HCT116 (cell line): ENCODE measurements around the gene ATP8B4. TPM values are rescaled to one million over a fixed set of nuclear protein-coding genes. Genes with fewer than 3 reads are reported as not detected.

Source experiments
- ATAC-seq: fragments of 200-7000 bp; cut with Tn5 transposase; 2 replicates; pipeline ENCODE4 v1.9.1; 2020; ENCODE audit warnings: mild to moderate bottlenecking, moderate library complexity
- BruUV-seq: library from RNA; stranded (reverse); fragments of 400-500 nt; replicated peaks from 2 replicates; lab custom pipeline; 2021; lab: Mats Ljungman, UMichigan
- CTCF ChIA-PET: fragments of 300-600 bp; sonication (Branson Sonifier 250); formaldehyde crosslinking; loops from one replicate; lab custom pipeline; 2021; ENCODE audit warnings: antibody characterized with exemption; lab: Charles Lee
- POLR2A ChIA-PET: fragments of 300-600, 350-600 bp; sonication (Branson Sonifier 250); formaldehyde crosslinking; loops from one replicate; lab custom pipeline; 2021; ENCODE audit warnings: antibody characterized with exemption; lab: Charles Lee
- RAD21 ChIA-PET, 2 experiments: fragments of 300-600 bp; sonication (Branson Sonifier 250); formaldehyde crosslinking; loops; one replicate each; lab custom pipeline; 2023; ENCODE audit warnings: low total read pairs in 2 of 2; ENCODE audit not compliant: uncharacterized antibody in 2 of 2, unreplicated experiment in 2 of 2, low non-redundant PET in 1 of 2; lab: Charles Lee
- DNase-seq: peaks from one replicate; pipeline ENCODE4 v3.0.0-alpha.2; 2010; ENCODE audit warnings: low read depth, low spot score
- H2AFZ ChIP-seq: fragments of 200-600 bp; shearing (Covaris generic), sonication (generic); 2 replicates; pipeline ENCODE4 v1.6.1; 2017; ENCODE audit warnings: low read depth, mixed run types, mixed read lengths, antibody characterized with exemption, low read length; ENCODE audit not compliant: poor library complexity, severe bottlenecking
- H3K27ac ChIP-seq: 2 replicates; pipeline ENCODE4 v1.5.1; 2012; ENCODE audit warnings: low read depth, low read length
- H3K27me3 ChIP-seq: fragments of 200-600 bp; sonication (generic); 2 replicates; pipeline ENCODE4 v1.6.1; 2016; ENCODE audit warnings: mixed run types, low read length, mixed read lengths; ENCODE audit not compliant: insufficient read depth
- H3K36me3 ChIP-seq, 2 experiments: fragments of 200-500 bp in 1 of 2; fragments of 200-600 bp in 1 of 2; sonication (Bioruptor generic) in 1 of 2; sonication (generic) in 1 of 2; 2 replicates each; pipeline versions ENCODE4 v1.5.1 to v1.6.1; 2014 to 2016; ENCODE audit warnings: low read length in 2 of 2, inconsistent platforms in 1 of 2, mixed read lengths in 1 of 2, mixed run types in 1 of 2; ENCODE audit not compliant: insufficient read depth in 2 of 2, control insufficient read depth in 1 of 2
- H3K4me1 ChIP-seq, 2 experiments: fragments of 200-600 bp in 1 of 2; sonication (generic) in 1 of 2; 2 replicates each; pipeline versions ENCODE4 v1.5.1 to v1.6.1; 2012 to 2017; ENCODE audit warnings: low read length in 2 of 2, inconsistent platforms in 1 of 2, mild to moderate bottlenecking in 1 of 2, mixed read lengths in 1 of 2, mixed run types in 1 of 2, moderate library complexity in 1 of 2; ENCODE audit not compliant: insufficient read depth in 2 of 2, control insufficient read depth in 1 of 2
- H3K4me2 ChIP-seq: fragments of 200-600 bp; sonication (generic); 2 replicates; pipeline ENCODE4 v1.6.1; 2017; ENCODE audit warnings: mixed run types, low read length, mixed read lengths
- H3K4me3 ChIP-seq, 2 experiments: fragments of 200-600 bp in 1 of 2; sonication (generic) in 1 of 2; replicated peaks in 1 of 2; 2 replicates each; pipeline ENCODE4 v1.5.1; 2011 to 2016; ENCODE audit warnings: low read length in 2 of 2, control low read depth in 1 of 2, low read depth in 1 of 2, mild to moderate bottlenecking in 1 of 2, mixed read lengths in 1 of 2, mixed run types in 1 of 2
- H3K79me2 ChIP-seq: fragments of 200-600 bp; sonication (generic); 2 replicates; pipeline ENCODE4 v1.6.1; 2017; ENCODE audit warnings: mild to moderate bottlenecking, mixed run types, low read length, moderate library complexity, mixed read lengths; ENCODE audit not compliant: insufficient read depth
- H3K9ac ChIP-seq: fragments of 200-600 bp; sonication (generic); 2 replicates; pipeline ENCODE4 v1.6.1; 2016; ENCODE audit warnings: low read length, mixed read lengths
- H3K9me2 ChIP-seq: fragments of 200-600 bp; sonication (generic), shearing (Covaris generic); 2 replicates; pipeline ENCODE4 v1.6.1; 2017; ENCODE audit warnings: mixed run types, mild to moderate bottlenecking, moderate library complexity; ENCODE audit not compliant: insufficient read depth
- H3K9me3 ChIP-seq, 2 experiments: fragments of 200-500 bp in 1 of 2; fragments of 200-600 bp in 1 of 2; sonication (Bioruptor generic) in 1 of 2; sonication (generic) in 1 of 2; 2 replicates each; pipeline ENCODE4 v1.6.1; 2014 to 2017; ENCODE audit warnings: low read length in 2 of 2, mixed read lengths in 2 of 2, inconsistent platforms in 1 of 2, low read depth in 1 of 2, mild to moderate bottlenecking in 1 of 2, mixed run types in 1 of 2, moderate library complexity in 1 of 2; ENCODE audit not compliant: control insufficient read depth in 1 of 2, insufficient read depth in 1 of 2
- H4K20me1 ChIP-seq: fragments of 200-600 bp; sonication (generic), shearing (Covaris generic); 2 replicates; pipeline ENCODE4 v1.6.1; 2017; ENCODE audit warnings: mixed run types, mild to moderate bottlenecking, moderate library complexity; ENCODE audit not compliant: insufficient read depth
- CEBPB ChIP-seq: IDR thresholded peaks from 2 replicates; pipeline ENCODE4 v1.6.1; 2012; ENCODE audit warnings: low read depth
- ELF1 ChIP-seq: IDR thresholded peaks from 2 replicates; pipeline ENCODE4 v1.6.1; 2012; ENCODE audit warnings: low read depth, borderline replicate concordance
- EZH2 ChIP-seq: fragments of 200-600 bp; sonication (generic); IDR thresholded peaks from 2 replicates; pipeline ENCODE4 v1.6.1; 2017; ENCODE audit warnings: antibody characterized with exemption, mixed run types
- FOSL1 ChIP-seq: IDR thresholded peaks from 2 replicates; pipeline ENCODE4 v1.6.1; 2012; ENCODE audit warnings: low read depth
- POLR2A ChIP-seq: IDR thresholded peaks from 2 replicates; pipeline ENCODE4 v1.7.0; 2011; ENCODE audit warnings: borderline replicate concordance; ENCODE audit not compliant: insufficient read depth, insufficient read length; ENCODE audit errors: extremely low read depth
- SIN3A ChIP-seq: IDR thresholded peaks from 2 replicates; pipeline ENCODE4 v1.6.1; 2012; ENCODE audit warnings: low read depth
- SP1 ChIP-seq: IDR thresholded peaks from 2 replicates; pipeline ENCODE4 v1.6.1; 2012; ENCODE audit warnings: low read depth
- TCF7L2 ChIP-seq: IDR thresholded peaks from 2 replicates; pipeline ENCODE4 v1.7.0; 2011; ENCODE audit warnings: borderline replicate concordance, inconsistent platforms; ENCODE audit not compliant: insufficient read depth, insufficient read length; ENCODE audit errors: extremely low read depth
- YY1 ChIP-seq: IDR thresholded peaks from 2 replicates; pipeline ENCODE4 v1.6.1; 2011; ENCODE audit warnings: low read length, low read depth, moderate library complexity, mild to moderate bottlenecking; ENCODE audit not compliant: insufficient replicate concordance; ENCODE audit errors: extremely low read depth
- ZFX ChIP-seq: fragments of 450-650 bp; IDR thresholded peaks from 2 replicates; pipeline ENCODE4 v1.6.1; 2017
- ZNF274 ChIP-seq: fragments of 200-500 bp; sonication (Bioruptor generic); IDR thresholded peaks from 2 replicates; pipeline ENCODE4 v1.6.1; 2014; ENCODE audit warnings: mild to moderate bottlenecking, low read depth, low read length, inconsistent platforms
- intact Hi-C: fragments of 100-400 bp; cut with micrococcal nuclease; formaldehyde crosslinking; loops from 2 replicates; pipeline ENCODE4 v1.10.0; 2022
- total RNA-seq: library from RNA; stranded (reverse); gene quantifications from one replicate; pipeline ENCODE4 v1.2.1, GENCODE V29; 2021; ENCODE audit not compliant: unreplicated experiment
- TF ChIP-seq, protein P1 (sequence below), 3 experiments: fragments of 200-600 bp in 1 of 3; sonication (generic) in 1 of 3; IDR thresholded peaks in 2 of 3; conservative IDR thresholded peaks in 1 of 3; 2 replicates each; pipeline ENCODE4 v1.5.1; 2012 to 2017; ENCODE audit warnings: low read depth in 2 of 3, low read length in 2 of 3, antibody characterized with exemption in 1 of 3, borderline replicate concordance in 1 of 3, control low read depth in 1 of 3, mild to moderate bottlenecking in 1 of 3, mixed read lengths in 1 of 3, mixed run types in 1 of 3, moderate library complexity in 1 of 3; ENCODE audit not compliant: insufficient read depth in 1 of 3
- TF ChIP-seq, protein P2 (sequence below): IDR thresholded peaks from 2 replicates; pipeline ENCODE4 v1.6.1; 2012
- TF ChIP-seq, protein P3 (sequence below): IDR thresholded peaks from 2 replicates; pipeline ENCODE4 v1.6.1; 2012; ENCODE audit warnings: low read depth

ATP8B4 gene
- total RNA-seq, 1 experiment from 2014 or later: 0.25 TPM

DNA sequence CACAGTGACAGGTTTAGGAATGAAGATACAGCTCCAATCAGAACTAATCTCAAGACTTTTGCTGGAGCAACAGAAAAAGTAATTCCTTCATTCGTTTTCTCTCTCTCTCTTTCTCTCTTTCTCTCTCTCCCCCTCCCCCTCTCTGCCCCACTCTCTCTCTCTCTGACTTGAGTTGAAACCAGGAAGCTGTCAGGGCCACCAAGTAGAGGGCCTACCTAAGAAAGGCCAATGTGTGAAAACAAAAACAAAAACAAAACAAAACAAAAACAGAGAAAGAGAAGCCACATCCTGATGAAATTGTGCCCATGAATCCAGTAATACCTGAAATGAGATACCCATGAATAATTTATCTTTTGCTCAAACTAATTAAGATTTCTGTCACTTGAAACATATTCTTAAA is 72.9 kb downstream of the ATP8B4 start:
- CTCF ChIA-PET: no interaction called here
- H3K4me3 ChIP-seq: no peak overlapping the region
- RAD21 ChIA-PET: no interaction called here
- ATAC-seq (no peak), DNase-seq (no peak)
- H3K9me3 ChIP-seq: peaks cover 0 to 5% of the 10 kb centered on the region in 2 experiments; a peak in 1 of 4 replicates
- H3K36me3 ChIP-seq: no peaks in the 10 kb centered on the region
- no peaks in the 10 kb centered on the region for H3K27me3 ChIP-seq
- POLR2A ChIA-PET: no interaction called here
- TF ChIP-seq YY1: no peak
- TF ChIP-seq ZFX: no peak
- no peak for TF ChIP-seq SP1
- TF ChIP-seq FOSL1: no peak
- TF ChIP-seq CEBPB: no peak
- TF ChIP-seq ZNF274: no peak
- no peak for TF ChIP-seq TCF7L2
- TF ChIP-seq, protein P1, sequence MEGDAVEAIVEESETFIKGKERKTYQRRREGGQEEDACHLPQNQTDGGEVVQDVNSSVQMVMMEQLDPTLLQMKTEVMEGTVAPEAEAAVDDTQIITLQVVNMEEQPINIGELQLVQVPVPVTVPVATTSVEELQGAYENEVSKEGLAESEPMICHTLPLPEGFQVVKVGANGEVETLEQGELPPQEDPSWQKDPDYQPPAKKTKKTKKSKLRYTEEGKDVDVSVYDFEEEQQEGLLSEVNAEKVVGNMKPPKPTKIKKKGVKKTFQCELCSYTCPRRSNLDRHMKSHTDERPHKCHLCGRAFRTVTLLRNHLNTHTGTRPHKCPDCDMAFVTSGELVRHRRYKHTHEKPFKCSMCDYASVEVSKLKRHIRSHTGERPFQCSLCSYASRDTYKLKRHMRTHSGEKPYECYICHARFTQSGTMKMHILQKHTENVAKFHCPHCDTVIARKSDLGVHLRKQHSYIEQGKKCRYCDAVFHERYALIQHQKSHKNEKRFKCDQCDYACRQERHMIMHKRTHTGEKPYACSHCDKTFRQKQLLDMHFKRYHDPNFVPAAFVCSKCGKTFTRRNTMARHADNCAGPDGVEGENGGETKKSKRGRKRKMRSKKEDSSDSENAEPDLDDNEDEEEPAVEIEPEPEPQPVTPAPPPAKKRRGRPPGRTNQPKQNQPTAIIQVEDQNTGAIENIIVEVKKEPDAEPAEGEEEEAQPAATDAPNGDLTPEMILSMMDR (IDR thresholded peaks at IDR 0.05 in 2 of 3, conservative IDR thresholded peaks at IDR 0.05 in 1 of 3; ENCODE audit: borderline replicate concordance in 1 of 3, insufficient read depth in 1 of 3, low read depth in 2 of 3, low read length in 2 of 3): no peak
- TF ChIP-seq, protein P2, sequence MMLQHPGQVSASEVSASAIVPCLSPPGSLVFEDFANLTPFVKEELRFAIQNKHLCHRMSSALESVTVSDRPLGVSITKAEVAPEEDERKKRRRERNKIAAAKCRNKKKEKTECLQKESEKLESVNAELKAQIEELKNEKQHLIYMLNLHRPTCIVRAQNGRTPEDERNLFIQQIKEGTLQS: no peak
- TF ChIP-seq, protein P3, sequence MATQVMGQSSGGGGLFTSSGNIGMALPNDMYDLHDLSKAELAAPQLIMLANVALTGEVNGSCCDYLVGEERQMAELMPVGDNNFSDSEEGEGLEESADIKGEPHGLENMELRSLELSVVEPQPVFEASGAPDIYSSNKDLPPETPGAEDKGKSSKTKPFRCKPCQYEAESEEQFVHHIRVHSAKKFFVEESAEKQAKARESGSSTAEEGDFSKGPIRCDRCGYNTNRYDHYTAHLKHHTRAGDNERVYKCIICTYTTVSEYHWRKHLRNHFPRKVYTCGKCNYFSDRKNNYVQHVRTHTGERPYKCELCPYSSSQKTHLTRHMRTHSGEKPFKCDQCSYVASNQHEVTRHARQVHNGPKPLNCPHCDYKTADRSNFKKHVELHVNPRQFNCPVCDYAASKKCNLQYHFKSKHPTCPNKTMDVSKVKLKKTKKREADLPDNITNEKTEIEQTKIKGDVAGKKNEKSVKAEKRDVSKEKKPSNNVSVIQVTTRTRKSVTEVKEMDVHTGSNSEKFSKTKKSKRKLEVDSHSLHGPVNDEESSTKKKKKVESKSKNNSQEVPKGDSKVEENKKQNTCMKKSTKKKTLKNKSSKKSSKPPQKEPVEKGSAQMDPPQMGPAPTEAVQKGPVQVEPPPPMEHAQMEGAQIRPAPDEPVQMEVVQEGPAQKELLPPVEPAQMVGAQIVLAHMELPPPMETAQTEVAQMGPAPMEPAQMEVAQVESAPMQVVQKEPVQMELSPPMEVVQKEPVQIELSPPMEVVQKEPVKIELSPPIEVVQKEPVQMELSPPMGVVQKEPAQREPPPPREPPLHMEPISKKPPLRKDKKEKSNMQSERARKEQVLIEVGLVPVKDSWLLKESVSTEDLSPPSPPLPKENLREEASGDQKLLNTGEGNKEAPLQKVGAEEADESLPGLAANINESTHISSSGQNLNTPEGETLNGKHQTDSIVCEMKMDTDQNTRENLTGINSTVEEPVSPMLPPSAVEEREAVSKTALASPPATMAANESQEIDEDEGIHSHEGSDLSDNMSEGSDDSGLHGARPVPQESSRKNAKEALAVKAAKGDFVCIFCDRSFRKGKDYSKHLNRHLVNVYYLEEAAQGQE: no peak
- no peak for TF ChIP-seq ELF1
- TF ChIP-seq SIN3A: no peak
- no peak for TF ChIP-seq EZH2
- no peak for TF ChIP-seq POLR2A
- TF ChIP-seq, all 23 proteins: peak for 0
- Histone ChIP-seq H3K9ac (no peak overlapping the region), H4K20me1 (no peaks in the 10 kb centered on the region), H3K4me2 (no peak overlapping the region), H3K27ac (no peak overlapping the region), H2AFZ (no peak overlapping the region), H3K9me2 (no peaks in the 10 kb centered on the region), H3K4me1 (no peaks in the 10 kb centered on the region), H3K79me2 (no peaks in the 10 kb centered on the region)
- intact Hi-C loops: no loop called here
- no TSS peak for BruUV-seq
